HT1080 (cell line): Measurements from ENCODE around the gene THSD4. TPM values are rescaled to one million over a fixed set of nuclear protein-coding genes. Genes with fewer than 3 reads are reported as not detected.

ENCODE experiments used
- DNase-seq: peaks from one replicate; pipeline ENCODE4 v3.0.0-alpha.2; 2015; ENCODE audit warnings: low read depth
- total RNA-seq: library from RNA; depleted of rRNA; stranded (reverse); fragments of >200 nt; shearing (Covaris generic); gene quantifications from 2 replicates; pipeline ENCODE4 v1.2.3, GENCODE V29; 2014

THSD4 gene
- total RNA-seq, 1 experiment from 2014 or later: 11.8 TPM

- DNase-seq: no peak
Observed at GRCh38 chr15:71707230-71708050, 592.2 kb downstream of the THSD4 start.

- DNase-seq: no peak
Observed at GRCh38 chr15:71708051-71708429, 592.8 kb downstream of the THSD4 start.

- DNase-seq: no peak
Observed at GRCh38 chr15:71708741-71709140, 593.5 kb downstream of the THSD4 start.

GRCh38 chr15:71709808-71710418 lies 594.6 kb downstream of the THSD4 start:
- no peak for DNase-seq

DNA sequence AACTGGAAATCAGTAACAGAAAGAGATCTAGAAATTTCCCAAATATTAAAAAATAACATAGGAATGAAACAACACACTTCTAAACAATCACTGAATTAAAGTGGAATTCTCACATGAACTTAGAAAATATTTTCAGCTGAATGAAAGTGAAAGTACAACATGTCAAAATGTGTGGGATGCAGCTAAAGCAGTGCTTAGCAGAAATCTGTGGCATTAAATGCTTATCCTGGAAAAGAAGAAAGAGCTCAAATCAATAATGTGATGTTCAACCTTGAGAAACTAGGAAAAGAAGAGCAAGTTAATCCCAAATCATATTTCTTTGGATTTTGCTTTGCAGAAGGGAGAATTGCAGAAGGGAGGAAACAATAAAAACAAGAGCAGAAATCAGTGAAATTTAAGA lies 596.9 kb downstream of the THSD4 start:
- no peak for DNase-seq

- no peak for DNase-seq
Observed at GRCh38 chr15:71713191-71713809, 598.0 kb downstream of the THSD4 start.

- no peak for DNase-seq
Observed at GRCh38 chr15:71715914-71716313, 600.6 kb downstream of the THSD4 start.

DNA sequence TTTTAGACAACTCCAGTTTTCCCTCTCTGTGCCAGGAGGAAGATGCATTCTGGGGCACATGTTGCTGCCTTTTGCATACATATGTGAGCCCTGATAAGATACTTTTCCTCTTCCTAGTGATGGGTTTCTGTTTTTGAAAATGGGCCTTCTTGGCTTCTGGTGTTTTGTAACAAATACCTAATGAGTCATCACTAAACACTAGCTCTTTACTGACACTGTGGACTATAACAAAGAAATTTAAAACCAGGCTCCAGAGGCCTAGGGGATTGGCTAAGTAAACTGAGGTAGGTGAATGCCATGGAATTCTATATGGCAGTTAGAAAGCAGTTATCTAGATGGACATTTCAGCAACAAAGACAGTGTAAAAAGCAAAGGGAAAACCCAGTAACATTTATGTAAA lies 601.7 kb downstream of the THSD4 start:
- peak; percentile 18 for DNase-seq

DNA sequence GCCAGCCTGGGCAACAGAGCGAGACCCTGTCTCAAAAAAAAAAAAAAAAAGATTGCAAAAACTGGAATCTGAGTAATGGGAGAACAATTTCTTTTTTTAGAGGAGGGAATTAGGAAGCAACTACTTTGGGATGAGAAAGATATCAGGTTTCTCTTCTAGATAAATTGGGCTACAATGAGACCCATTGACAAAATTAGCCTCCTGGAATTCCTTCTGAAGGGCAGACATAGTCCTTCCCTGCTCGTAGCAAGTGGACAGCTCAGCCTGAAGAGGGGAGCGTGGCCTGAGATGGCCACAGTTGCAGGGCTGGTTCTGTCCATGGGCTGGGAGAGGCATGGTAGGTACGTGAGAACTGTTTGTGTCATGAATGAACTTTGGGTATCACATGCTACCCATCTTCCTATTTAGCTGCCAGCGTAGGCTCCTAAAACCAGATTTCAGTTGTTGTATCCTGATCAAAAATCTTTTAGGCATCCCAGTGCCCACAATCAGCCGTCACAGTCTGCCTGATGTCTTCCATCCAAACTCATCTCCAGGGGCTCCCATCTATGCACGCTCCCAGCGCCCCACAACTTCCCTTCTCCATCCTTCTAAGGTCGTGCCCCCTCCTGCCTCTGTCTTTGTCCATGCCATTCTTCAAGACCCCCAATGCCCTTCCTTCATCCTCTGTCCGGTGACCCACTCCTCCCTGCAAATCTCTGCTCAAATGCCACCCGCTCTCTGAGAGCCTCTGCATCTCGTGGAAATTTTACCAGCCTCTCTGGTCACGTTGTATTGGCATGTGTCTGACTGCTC lies 603.0 kb downstream of the THSD4 start:
- DNase-seq: no peak

DNA sequence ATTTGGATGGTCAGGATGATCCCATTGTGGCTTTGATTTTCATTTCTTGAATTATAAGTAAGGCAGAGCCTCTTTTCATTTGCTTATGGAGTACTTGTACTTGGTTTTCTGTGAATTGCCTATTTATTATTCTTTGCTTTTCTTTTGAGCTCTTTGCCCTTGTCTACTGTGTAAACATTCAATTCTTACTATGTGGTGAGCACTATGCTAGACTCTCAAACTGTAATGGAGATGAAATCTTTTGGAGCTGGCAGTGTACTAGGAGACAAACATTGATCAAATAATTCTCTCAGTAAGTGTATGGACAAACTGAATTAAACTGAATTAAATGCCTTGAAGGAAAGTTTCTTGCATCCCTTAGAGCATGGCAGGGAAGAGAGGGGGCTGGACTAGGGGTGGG lies 608.1 kb downstream of the THSD4 start:
- DNase-seq: no peak

DNA sequence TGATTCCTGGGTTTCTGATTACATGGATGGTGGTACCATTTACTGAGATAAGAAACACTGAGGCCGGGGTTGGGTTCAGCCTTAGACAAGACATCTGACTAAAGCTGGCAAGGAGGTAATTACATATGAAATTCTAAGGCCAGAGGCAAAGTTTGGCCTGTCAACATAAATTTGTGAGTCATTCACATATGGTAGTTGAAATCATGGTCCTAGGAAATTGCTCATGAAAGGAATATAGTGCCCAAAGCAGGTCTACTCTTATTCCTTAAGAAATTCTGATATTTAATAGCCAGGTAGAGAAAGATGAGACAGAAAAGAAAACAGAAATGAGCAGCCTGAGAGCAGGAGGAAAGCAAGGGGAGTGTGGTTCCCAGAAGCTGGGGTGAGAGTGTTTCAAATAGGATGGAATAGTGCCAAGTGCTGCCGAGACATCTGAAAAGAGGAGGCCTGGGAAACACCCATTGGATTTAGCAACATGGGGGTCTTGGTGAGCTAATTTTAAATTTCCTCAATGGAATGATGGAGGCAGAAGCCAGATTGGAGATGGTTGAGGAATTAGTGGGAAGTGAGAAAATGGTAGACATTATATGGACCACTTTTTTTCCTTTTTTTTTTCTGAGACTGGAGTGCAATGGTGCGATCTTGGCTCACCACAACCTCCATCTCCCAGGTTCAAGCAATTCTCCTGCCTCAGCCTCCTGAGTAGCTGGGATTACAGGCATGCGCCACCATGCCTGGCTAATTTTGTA lies 610.1 kb downstream of the THSD4 start:
- peak; percentile 32 for DNase-seq

DNA sequence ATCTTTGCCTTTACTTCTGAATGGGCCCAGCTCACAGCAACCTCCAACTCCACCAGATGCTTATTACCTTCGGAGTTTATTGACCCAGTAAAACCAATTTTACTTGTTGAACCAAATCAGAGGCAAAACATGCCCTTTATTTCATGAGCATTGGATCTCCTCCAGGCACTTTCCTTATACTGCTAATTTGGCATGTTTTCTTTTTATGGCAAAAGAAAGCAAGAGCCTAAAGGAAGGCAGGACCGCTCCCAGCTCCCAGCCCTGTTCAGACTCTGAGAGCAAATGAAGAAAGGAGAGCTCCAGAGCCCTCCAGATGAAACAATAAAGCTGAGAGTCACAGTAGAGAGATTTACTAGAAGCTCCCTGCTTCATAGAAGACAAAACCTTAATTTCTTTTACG lies 613.6 kb downstream of the THSD4 start:
- DNase-seq: no peak

GRCh38 chr15:71729319-71729718 lies 614.0 kb downstream of the THSD4 start:
- DNase-seq: no peak

- peak; percentile 44 for DNase-seq
Observed at GRCh38 chr15:71730277-71731144, 615.2 kb downstream of the THSD4 start.

GRCh38 chr15:71732636-71733035 lies 617.4 kb downstream of the THSD4 start:
- no peak for DNase-seq

GRCh38 chr15:71733122-71733521 lies 617.9 kb downstream of the THSD4 start:
- DNase-seq: no peak

DNA sequence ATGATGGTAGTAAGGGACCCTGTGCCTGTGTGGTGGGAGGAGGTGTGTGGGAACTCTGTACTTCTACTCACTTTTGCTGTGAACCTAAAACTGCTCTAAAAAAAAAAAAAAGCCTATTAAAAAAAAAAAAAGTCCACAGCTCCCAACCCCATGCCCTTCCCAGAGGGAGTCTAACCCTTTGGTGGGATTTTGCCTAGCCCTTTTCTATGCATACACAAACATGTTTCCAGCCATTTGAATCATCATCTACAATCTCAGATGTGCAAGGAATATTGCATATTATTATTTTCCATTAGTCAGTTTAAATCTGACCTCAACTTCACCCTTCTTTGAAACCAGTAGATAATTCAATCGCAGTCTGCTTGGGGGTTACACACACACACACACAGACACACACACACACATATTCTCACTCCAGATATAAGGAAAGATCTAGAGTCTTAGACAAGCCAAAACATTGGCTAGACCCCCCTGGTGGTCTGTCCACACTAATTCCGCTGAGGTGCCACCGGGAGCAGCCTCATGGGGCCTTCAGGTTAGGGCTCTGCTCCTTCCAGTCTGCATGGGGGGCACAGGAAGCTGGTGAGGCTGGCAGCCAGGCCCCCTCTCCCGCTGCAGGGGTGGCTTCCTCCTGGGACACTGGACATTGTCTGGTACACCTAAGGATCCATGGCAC lies 619.6 kb downstream of the THSD4 start:
- DNase-seq: no peak

DNA sequence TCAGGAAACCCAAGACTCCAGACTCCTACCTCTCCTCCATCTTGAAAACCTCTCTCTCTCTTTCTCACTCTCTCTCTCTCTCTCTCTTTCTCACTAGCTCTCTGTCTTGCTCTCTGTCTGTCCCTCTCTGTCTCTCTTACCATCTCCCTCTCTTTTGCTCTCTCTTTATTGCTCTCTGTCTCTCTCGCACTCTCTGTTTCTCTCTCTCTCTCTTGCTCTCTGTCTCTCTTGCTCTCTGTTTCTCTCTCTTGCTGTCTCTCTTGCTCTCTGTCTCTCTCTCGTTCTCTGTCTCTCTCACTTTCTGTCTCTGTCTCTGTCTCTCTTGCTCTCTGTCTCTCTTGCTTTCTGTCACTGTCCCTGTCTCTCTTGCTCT lies 620.1 kb downstream of the THSD4 start:
- DNase-seq: no peak

DNA sequence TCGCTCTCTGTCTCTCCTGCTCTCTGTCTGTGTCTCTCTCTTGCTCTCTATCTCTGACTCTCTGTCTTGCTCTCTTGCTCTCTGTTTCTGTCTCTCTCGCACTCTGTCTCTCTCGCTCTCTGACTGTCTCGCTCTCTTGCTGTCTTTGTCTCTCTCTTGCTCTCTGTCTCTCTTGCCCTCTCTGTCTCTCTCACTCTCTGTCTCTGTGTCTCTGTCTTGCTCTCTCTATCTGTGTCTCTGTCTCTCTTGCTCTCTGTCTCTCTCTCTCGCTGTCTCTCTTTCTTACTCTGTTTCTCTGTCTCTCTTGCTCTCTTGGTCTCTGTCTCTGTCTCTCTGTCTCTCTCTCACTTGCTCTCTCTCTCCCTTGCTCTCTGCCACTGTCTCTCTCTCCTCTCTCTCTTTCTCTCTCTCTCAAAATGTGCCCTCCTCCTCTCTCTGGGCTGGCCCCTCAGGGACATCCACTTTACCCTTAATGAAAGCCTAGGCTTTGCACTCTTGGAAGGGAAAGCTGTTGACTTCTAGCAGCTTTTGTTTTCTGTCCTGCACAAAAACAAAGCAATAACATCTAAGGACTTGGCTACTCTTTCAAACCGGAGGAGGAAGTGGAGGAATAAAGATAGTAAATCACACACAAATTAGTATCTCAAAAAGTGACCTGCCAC lies 621.1 kb downstream of the THSD4 start:
- DNase-seq: no peak
